Dedifferentiated amniotic fluid mesenchymal stem cell (primary cell): ENCODE measurements around the gene TMEM168.
"Not testable (repeated sequence)": the region's sequence is repeated elsewhere in the genome, so short reads cannot be mapped to it uniquely, and the experiment has no call there.

ENCODE experiments used
- DNase-seq: peaks from one replicate; pipeline ENCODE4 v3.0.0-alpha.2; 2016; ENCODE audit errors: extremely low spot score

The TMEM168 gene

GRCh38 chr7:112781110-112781509 lies 9.1 kb downstream of the TMEM168 start:
- no peak for DNase-seq

GRCh38 chr7:112779667-112780066 lies 10.5 kb downstream of the TMEM168 start:
- peak; percentile 56 for DNase-seq

- no peak for DNase-seq
Measured at GRCh38 chr7:112777406-112777805, 12.8 kb downstream of the TMEM168 start.

- DNase-seq: no peak
Measured at GRCh38 chr7:112771166-112771565, 19.0 kb downstream of the TMEM168 start.

- no peak for DNase-seq
Measured at GRCh38 chr7:112770051-112770450, 20.1 kb downstream of the TMEM168 start.

GRCh38 chr7:112765105-112765504 lies 25.1 kb downstream of the TMEM168 start:
- no peak for DNase-seq

GRCh38 chr7:112763996-112764395 lies 26.2 kb downstream of the TMEM168 start:
- no peak for DNase-seq

- DNase-seq: no peak
Measured at GRCh38 chr7:112763298-112763697, 26.9 kb downstream of the TMEM168 start.

GRCh38 chr7:112759905-112760304 lies 30.3 kb downstream of the TMEM168 start:
- no peak for DNase-seq

- DNase-seq: no peak
Measured at GRCh38 chr7:112757337-112757736, 32.9 kb downstream of the TMEM168 start.

- DNase-seq: no peak
Measured at GRCh38 chr7:112753298-112753697, 36.9 kb downstream of the TMEM168 start.

- no peak for DNase-seq
Measured at GRCh38 chr7:112752576-112752975, 37.6 kb downstream of the TMEM168 start.

GRCh38 chr7:112749775-112750174 lies 40.4 kb downstream of the TMEM168 start:
- no peak for DNase-seq

GRCh38 chr7:112748381-112748780 lies 41.8 kb downstream of the TMEM168 start:
- DNase-seq: no peak

GRCh38 chr7:112745635-112746034 lies 44.6 kb downstream of the TMEM168 start:
- DNase-seq: no peak

- no peak for DNase-seq
Measured at GRCh38 chr7:112744818-112745217, 45.4 kb downstream of the TMEM168 start.

GRCh38 chr7:112743811-112744210 lies 46.4 kb downstream of the TMEM168 start:
- DNase-seq: no peak

- DNase-seq: no peak
Measured at GRCh38 chr7:112740667-112741066, 49.5 kb downstream of the TMEM168 start.

GRCh38 chr7:112739436-112740180 lies 50.6 kb downstream of the TMEM168 start:
- DNase-seq: no peak

- no peak for DNase-seq
Measured at GRCh38 chr7:112735261-112735660, 54.9 kb downstream of the TMEM168 start.

GRCh38 chr7:112731324-112731723 lies 58.9 kb downstream of the TMEM168 start:
- not testable (repeated sequence) for DNase-seq

GRCh38 chr7:112726076-112726475 lies 64.1 kb downstream of the TMEM168 start:
- DNase-seq: no peak

- no peak for DNase-seq
Measured at GRCh38 chr7:112723416-112723815, 66.8 kb downstream of the TMEM168 start.

GRCh38 chr7:112721366-112721765 lies 68.8 kb downstream of the TMEM168 start:
- no peak for DNase-seq
